ENCODE data around the gene THOC1. TPM values are rescaled to one million over a fixed set of nuclear protein-coding genes. Genes with fewer than 3 reads are reported as not detected.
"Not testable (repeated sequence)": the region's sequence is repeated elsewhere in the genome, so short reads cannot be mapped to it uniquely, and the experiment has no call there.

The THOC1 gene
- total RNA-seq, 2 donors from 2014 or later, result 17.8 to 32.9 TPM

DNA sequence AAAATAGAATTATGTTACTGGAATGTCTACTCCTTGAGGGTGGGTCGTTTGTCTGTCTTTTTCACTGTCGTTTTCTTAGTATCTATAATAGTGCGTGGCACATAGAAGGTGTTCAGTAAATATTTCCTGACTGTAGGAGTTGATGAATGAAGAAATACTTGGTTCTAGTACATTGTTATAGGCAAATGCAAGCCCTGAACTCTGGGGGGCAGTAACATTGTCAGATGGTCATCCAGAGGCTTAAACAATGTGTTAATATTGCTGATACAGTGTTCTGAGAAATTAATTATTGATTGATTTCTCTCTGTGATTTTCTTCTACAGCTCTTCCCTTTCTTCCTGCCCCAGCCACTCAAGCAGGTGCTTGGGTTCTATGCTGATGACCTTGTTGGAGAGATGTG, 24.4 kb upstream of the THOC1 start:
- H3K9ac ChIP-seq (ENCODE audit: low read depth in 2 of 2, low read length in 2 of 2), result no peak overlapping the region
- H3K9me3 ChIP-seq, result no peaks in the 10 kb centered on the region
- H3K4me1 ChIP-seq, result no peaks in the 10 kb centered on the region
- no peaks in the 10 kb centered on the region for H3K27me3 ChIP-seq
- H3K36me3 ChIP-seq, result no peaks in the 10 kb centered on the region
- intact Hi-C loops (cut with DNase I), result loop anchor here (5.0 kb wide), 1 partner anchor 320 kb away; no protein-coding TSS in a partner anchor
- TF ChIP-seq, protein P1, sequence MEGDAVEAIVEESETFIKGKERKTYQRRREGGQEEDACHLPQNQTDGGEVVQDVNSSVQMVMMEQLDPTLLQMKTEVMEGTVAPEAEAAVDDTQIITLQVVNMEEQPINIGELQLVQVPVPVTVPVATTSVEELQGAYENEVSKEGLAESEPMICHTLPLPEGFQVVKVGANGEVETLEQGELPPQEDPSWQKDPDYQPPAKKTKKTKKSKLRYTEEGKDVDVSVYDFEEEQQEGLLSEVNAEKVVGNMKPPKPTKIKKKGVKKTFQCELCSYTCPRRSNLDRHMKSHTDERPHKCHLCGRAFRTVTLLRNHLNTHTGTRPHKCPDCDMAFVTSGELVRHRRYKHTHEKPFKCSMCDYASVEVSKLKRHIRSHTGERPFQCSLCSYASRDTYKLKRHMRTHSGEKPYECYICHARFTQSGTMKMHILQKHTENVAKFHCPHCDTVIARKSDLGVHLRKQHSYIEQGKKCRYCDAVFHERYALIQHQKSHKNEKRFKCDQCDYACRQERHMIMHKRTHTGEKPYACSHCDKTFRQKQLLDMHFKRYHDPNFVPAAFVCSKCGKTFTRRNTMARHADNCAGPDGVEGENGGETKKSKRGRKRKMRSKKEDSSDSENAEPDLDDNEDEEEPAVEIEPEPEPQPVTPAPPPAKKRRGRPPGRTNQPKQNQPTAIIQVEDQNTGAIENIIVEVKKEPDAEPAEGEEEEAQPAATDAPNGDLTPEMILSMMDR (IDR thresholded peaks at IDR 0.05), result no peak
- DNase-seq, result no peak
- no peak overlapping the region for H3K4me3 ChIP-seq
- no peak overlapping the region for H3K27ac ChIP-seq

DNA sequence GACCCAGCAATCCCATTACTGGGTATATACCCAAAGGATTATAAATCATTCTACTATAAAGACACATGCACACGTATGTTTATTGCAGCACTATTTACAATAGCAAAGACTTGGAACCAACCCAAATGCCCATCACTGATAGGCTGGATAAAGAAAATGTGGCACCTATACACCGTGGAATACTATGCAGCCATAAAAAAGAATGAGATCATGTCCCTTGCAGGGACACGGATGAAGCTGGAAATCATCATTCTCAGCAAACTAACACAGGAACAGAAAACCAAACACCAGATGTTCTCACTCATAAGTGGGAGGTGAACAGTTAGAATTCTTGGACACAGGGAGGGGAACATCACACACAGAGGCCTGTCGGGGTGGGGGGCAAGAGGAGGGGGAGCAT, 22.1 kb upstream of the THOC1 start:
- intact Hi-C loops (cut with DNase I), result loop anchor here (5.0 kb wide), 1 partner anchor 322 kb away; no protein-coding TSS in a partner anchor
- not testable (repeated sequence) for H3K27me3 ChIP-seq, H3K27ac ChIP-seq

DNA sequence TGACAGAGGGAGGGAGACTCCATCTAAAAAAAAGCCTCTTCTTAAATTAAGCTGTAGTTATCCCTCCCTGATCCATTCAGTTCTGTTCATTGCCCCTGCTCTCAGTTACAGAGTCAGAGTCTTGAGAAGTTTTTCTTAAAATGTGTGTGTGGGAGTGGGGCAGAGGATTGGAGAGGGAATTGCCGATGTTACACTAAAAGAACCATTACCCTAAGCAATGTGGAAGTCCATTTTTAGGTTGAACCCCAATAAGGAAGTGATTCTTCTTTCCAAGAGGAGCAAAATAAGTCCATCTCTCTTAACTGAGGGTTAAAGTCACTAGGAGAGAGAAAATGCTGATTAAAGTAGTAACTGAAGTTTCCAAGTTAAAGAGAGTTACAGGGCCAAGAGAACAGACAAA, 21.2 kb upstream of the THOC1 start:
- no peak overlapping the region for H3K4me3 ChIP-seq
- H3K9me3 ChIP-seq, result no peaks in the 10 kb centered on the region
- no peak for DNase-seq
- intact Hi-C loops (cut with DNase I), result no loop called here
- no peak overlapping the region for H3K9ac ChIP-seq (ENCODE audit: low read depth in 2 of 2, low read length in 2 of 2)
- no peaks in the 10 kb centered on the region for H3K4me1 ChIP-seq
- no peak overlapping the region for H3K27ac ChIP-seq
- H3K27me3 ChIP-seq, result no peaks in the 10 kb centered on the region
- TF ChIP-seq, protein P1 (IDR thresholded peaks at IDR 0.05), result no peak
- no peaks in the 10 kb centered on the region for H3K36me3 ChIP-seq

More for the DNA sequence above, 22.1 kb upstream of the THOC1 start:
- not testable (repeated sequence) for H3K9me3 ChIP-seq; H3K4me1 ChIP-seq; H3K9ac ChIP-seq (ENCODE audit: low read depth in 2 of 2, low read length in 2 of 2); DNase-seq; H3K36me3 ChIP-seq; H3K4me3 ChIP-seq

DNA sequence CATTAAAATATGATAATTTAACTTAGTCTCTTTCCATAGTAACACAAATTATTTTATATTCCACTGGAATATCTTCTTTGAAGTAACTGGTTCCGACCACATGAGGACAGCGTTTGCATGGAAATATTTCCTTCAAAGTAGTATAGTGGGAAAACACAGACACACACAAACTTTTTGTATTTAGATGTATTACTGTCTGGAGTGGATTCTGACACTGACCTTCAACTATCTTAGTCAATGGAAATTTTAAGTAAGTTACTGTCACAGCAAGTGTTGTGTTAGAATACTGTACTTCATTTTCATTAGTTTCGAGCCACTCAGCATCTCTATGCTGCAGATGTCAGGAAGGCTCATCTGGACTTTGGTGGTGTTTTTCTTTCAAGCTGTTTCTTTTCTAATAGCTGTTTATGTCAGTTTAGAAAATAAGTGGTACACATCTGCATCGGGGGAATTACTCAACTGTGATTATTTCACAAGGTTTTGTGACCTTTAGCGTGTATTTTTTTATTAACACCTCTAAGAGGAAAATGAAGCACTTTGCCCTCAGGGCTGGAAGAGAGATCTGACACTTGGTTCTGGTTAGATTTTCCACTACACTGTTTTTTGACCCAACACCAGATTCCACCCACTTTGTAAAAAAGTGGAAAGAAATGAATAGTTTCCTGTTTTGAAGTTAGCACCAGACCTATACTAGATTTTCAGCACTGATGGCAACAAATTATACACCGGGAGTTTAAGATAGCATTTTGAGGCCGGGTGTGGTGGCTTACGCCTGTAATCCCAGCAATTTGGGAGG, 18.9 kb upstream of the THOC1 start:
- H3K4me1 ChIP-seq, result no peaks in the 10 kb centered on the region
- no peak overlapping the region for H3K27ac ChIP-seq
- H3K4me3 ChIP-seq, result no peak overlapping the region
- no peak for DNase-seq
- H3K9me3 ChIP-seq, result no peaks in the 10 kb centered on the region
- H3K9ac ChIP-seq (ENCODE audit: low read depth in 2 of 2, low read length in 2 of 2), result no peak overlapping the region
- H3K36me3 ChIP-seq, result no peaks in the 10 kb centered on the region
- no peaks in the 10 kb centered on the region for H3K27me3 ChIP-seq
- TF ChIP-seq, protein P1 (IDR thresholded peaks at IDR 0.05), result peak; percentile 19
- intact Hi-C loops (cut with DNase I), result no loop called here

DNA sequence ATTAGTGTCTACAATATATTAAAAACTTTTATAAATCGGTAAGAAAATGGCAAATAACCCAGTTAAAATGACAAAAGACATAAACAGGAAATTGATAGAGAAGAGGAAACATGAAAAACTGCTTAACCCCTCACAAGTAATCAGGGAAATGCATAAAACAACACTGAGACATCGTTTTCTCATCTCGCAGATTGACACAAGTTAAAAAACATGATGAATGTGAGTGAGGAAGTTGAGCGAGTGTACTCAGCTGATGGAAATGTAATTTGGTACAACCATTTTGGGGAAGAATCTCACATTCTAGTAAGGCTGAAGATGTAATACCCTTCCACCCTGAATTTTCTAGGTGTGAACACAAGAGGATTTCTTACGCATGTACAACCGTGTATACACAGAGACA, 18.0 kb upstream of the THOC1 start:
- Histone ChIP-seq H3K36me3 (no peaks in the 10 kb centered on the region), H3K4me1 (no peaks in the 10 kb centered on the region), H3K27ac (no peak overlapping the region), H3K27me3 (no peaks in the 10 kb centered on the region), H3K4me3 (no peak overlapping the region), H3K9me3 (no peaks in the 10 kb centered on the region), H3K9ac (ENCODE audit: low read depth in 2 of 2, low read length in 2 of 2) (no peak overlapping the region)
- no peak for DNase-seq
- intact Hi-C loops (cut with DNase I), result no loop called here
- TF ChIP-seq, protein P1 (IDR thresholded peaks at IDR 0.05), result no peak

DNA sequence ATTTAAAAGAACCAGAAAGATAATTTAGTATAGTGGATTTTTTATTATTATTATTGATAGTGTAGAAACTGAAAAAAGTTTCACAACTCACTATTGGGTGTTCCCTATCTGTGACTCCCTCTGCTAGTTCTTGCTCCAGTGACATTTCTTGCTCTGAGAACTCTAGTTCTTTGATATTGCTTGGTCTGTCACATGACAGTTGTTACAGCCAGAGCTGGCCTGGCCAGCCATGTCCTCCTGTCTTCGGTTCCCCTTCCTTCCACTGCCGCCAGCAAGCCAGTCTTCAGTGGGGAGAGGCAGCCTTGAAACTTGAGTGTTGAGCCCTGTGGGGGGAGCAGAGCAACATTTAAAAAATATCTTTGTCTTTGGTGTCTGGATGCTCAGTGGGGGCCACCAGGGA, 7.6 kb upstream of the THOC1 start:
- TF ChIP-seq, protein P1 (IDR thresholded peaks at IDR 0.05), result no peak
- no peak overlapping the region for H3K9ac ChIP-seq (ENCODE audit: low read depth in 2 of 2, low read length in 2 of 2)
- H3K9me3 ChIP-seq, result no peaks in the 10 kb centered on the region
- DNase-seq, result no peak
- H3K36me3 ChIP-seq, result no peaks in the 10 kb centered on the region
- H3K4me1 ChIP-seq, result no peaks in the 10 kb centered on the region
- no peaks in the 10 kb centered on the region for H3K27me3 ChIP-seq
- H3K27ac ChIP-seq, result no peak overlapping the region
- intact Hi-C loops (cut with DNase I), result no loop called here
- H3K4me3 ChIP-seq, result no peak overlapping the region
